ENCODE results near the gene C10orf120. TPM values are rescaled to one million over a fixed set of nuclear protein-coding genes. Genes with fewer than 3 reads are reported as not detected.

Gene C10orf120
- polyA plus RNA-seq, 2 of the 4 experiments (the other 2 are of a cell fraction), result not detected

DNA sequence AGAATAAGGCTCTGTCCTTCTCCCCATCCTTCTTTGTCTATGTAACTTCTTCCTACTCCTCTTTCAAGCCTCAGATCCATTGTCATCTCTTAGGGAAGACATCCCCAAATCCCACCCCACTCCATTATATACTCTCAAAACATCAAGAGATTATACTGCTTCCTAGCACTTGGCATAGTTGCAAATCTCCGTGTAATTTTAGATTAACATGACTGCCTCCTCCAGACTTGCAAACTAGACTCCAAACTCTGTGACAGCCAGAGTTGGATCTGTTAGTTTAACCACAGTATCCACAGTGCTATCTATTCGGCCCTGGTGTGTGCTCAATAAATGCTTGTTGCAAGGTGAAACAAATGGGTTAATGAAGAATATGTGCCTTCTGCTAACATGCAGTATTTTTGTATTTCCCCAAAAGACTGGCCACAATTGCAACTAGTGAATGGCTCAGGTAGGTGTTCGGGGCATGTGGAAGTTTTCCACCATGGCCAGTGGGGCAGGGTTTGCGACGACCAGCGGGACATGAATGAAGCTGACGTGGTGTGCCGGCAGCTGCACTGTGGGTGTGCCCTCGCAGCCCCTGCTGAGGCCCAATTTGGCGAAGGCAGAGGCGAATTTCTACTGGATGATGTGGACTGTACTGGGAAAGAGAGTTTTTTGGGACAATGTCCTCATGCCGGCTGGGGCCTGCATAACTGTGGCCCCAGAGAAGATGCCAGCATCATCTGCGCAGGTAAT is 34.5 kb upstream of the C10orf120 start:
- whole genome bisulfite sequencing (ENCODE audit: missing lambda C conversion rate), result 6% methylated on average over 12 of the region's 13 CpGs
- FAIRE-seq, result no peak
- Histone ChIP-seq H3K4me2 (no peak overlapping the region), H3K9me3 (no peaks in the 10 kb centered on the region), H3K4me3 (no peak overlapping the region), H3K4me1 (no peaks in the 10 kb centered on the region), H3K27ac (no peak overlapping the region)
- ATAC-seq, result no peak
- no peak for DNase-seq (ENCODE audit: low read depth in 1 of 2, low spot score in 1 of 2)
- ChIA-PET POLR2A (no interaction called here), CTCF (no interaction called here)
- TF ChIP-seq HOXB5 (CRISPR knock-in tag; IDR thresholded peaks at IDR 0.05) (no peak), ZFP36 (IDR thresholded peaks at IDR 0.05; ENCODE audit: borderline replicate concordance, partially characterized antibody) (no peak)

DNA sequence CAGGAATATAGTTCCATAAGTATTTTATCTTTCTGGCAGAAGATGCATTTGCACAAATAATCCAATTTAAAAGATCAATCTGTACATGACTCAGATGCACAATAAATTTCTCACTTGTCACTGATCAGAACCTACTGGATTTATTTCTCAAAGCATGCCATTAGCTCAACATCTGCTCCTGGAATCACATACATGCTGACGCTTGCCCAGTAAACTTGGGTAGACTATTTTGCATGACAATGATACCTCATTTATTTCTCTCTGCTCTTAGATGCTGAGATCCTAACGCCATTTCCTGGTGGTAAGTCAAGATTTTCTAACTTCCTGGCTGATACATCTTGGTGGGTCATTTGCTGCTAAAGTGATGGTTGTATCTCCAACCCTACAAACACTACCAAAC is 33.8 kb upstream of the C10orf120 start:
- ATAC-seq (no peak), FAIRE-seq (no peak), DNase-seq (ENCODE audit: low read depth in 1 of 2, low spot score in 1 of 2) (no peak)
- 9% methylated on average over 2 of the region's 2 CpGs for WGBS (ENCODE audit: missing lambda C conversion rate)
- ChIA-PET CTCF (no interaction called here), POLR2A (no interaction called here)
- Histone ChIP-seq H3K4me3 (no peak overlapping the region), H3K27ac (no peak overlapping the region), H3K4me2 (no peak overlapping the region), H3K9me3 (no peaks in the 10 kb centered on the region), H3K4me1 (no peaks in the 10 kb centered on the region)
- TF ChIP-seq EHMT2 (IDR thresholded peaks at IDR 0.05; ENCODE audit: low read depth) (no peak), ESRRA (IDR thresholded peaks at IDR 0.05; ENCODE audit: borderline replicate concordance, low read length) (no peak), RNF2 (IDR thresholded peaks at IDR 0.05; ENCODE audit: borderline replicate concordance, low read depth) (no peak), TFCP2L1 (CRISPR knock-in tag; IDR thresholded peaks at IDR 0.05) (no peak), ZC3H11A (IDR thresholded peaks at IDR 0.05) (no peak)

DNA sequence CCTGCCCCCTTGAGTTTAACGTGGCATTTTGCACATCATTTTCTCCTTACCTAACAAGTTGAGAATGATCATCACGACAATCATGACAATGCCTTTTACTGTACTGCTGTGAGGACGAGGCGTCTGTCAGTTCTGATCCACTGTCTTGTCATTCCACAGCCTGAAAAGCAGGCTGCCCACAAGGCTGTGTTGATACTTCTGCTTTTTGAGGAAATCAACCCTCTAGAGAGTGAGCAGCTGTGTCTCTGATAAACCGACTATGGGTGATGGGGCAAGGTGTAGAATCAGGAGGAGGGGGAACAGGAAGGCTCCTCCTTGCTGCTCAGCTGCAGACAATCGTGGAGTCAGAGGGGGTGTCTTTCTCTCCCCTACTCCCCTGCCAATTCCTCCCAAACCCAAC is 30.6 kb upstream of the C10orf120 start:
- Histone ChIP-seq H3K4me2 (no peak overlapping the region), H3K4me1 (no peaks in the 10 kb centered on the region), H3K4me3 (no peak overlapping the region), H3K27ac (no peak overlapping the region), H3K9me3 (no peaks in the 10 kb centered on the region)
- POLR2A ChIA-PET, result no interaction called here
- FAIRE-seq (no peak), ATAC-seq (no peak), DNase-seq (ENCODE audit: low read depth in 1 of 2, low spot score in 1 of 2) (no peak)
- CTCF ChIA-PET, result no interaction called here
- TF ChIP-seq, protein P1, sequence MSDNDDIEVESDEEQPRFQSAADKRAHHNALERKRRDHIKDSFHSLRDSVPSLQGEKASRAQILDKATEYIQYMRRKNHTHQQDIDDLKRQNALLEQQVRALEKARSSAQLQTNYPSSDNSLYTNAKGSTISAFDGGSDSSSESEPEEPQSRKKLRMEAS (IDR thresholded peaks at IDR 0.05), result no peak
- TF ChIP-seq EHF (CRISPR knock-in tag; IDR thresholded peaks at IDR 0.05), result no peak
- no peak for TF ChIP-seq MAFK (IDR thresholded peaks at IDR 0.05; ENCODE audit: partially characterized antibody)
- TF ChIP-seq, protein P2, sequence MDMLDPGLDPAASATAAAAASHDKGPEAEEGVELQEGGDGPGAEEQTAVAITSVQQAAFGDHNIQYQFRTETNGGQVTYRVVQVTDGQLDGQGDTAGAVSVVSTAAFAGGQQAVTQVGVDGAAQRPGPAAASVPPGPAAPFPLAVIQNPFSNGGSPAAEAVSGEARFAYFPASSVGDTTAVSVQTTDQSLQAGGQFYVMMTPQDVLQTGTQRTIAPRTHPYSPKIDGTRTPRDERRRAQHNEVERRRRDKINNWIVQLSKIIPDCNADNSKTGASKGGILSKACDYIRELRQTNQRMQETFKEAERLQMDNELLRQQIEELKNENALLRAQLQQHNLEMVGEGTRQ (IDR thresholded peaks at IDR 0.05), result no peak
- TF ChIP-seq POLR2AphosphoS2 (conservative IDR thresholded peaks at IDR 0.05; ENCODE audit: low read length), result no peak
- no peak for TF ChIP-seq RNF2 (IDR thresholded peaks at IDR 0.05; ENCODE audit: borderline replicate concordance, low read depth)
- no peak for TF ChIP-seq FOSL2 (IDR thresholded peaks at IDR 0.05)
- TF ChIP-seq FOSL2 (CRISPR knock-in tag; IDR thresholded peaks at IDR 0.05), result no peak
- TF ChIP-seq, protein P3, sequence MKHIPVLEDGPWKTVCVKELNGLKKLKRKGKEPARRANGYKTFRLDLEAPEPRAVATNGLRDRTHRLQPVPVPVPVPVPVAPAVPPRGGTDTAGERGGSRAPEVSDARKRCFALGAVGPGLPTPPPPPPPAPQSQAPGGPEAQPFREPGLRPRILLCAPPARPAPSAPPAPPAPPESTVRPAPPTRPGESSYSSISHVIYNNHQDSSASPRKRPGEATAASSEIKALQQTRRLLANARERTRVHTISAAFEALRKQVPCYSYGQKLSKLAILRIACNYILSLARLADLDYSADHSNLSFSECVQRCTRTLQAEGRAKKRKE (CRISPR knock-in tag; IDR thresholded peaks at IDR 0.05; ENCODE audit: low read depth), result no peak
- no peak for TF ChIP-seq CBX8 (IDR thresholded peaks at IDR 0.05)
- TF ChIP-seq EHMT2 (IDR thresholded peaks at IDR 0.05; ENCODE audit: low read depth), result no peak
- TF ChIP-seq CBX2 (IDR thresholded peaks at IDR 0.05; ENCODE audit: borderline replicate concordance, low read depth), result no peak
- TF ChIP-seq HOXA7 (CRISPR knock-in tag; IDR thresholded peaks at IDR 0.05), result no peak
- TF ChIP-seq MAZ (IDR thresholded peaks at IDR 0.05; ENCODE audit: borderline replicate concordance, low read depth, low read length), result no peak
- TF ChIP-seq ZSCAN20 (CRISPR knock-in tag; IDR thresholded peaks at IDR 0.05), result no peak
- no peak for TF ChIP-seq BHLHE40 (IDR thresholded peaks at IDR 0.05; ENCODE audit: low read depth, low read length)
- 10% methylated on average over 6 of the region's 6 CpGs for WGBS (ENCODE audit: missing lambda C conversion rate)

Measured in A549 (cell line).